NCI-H1105 (cell line): ENCODE data around the gene COPS2.
A peak's percentile ranks its signal among the peaks of the same experiment; 100 is the strongest.

Experiments used
- DNase-seq: peaks from one replicate; lab custom pipeline; 2025; lab: John Stamatoyannopoulos, UW

COPS2 gene

DNA sequence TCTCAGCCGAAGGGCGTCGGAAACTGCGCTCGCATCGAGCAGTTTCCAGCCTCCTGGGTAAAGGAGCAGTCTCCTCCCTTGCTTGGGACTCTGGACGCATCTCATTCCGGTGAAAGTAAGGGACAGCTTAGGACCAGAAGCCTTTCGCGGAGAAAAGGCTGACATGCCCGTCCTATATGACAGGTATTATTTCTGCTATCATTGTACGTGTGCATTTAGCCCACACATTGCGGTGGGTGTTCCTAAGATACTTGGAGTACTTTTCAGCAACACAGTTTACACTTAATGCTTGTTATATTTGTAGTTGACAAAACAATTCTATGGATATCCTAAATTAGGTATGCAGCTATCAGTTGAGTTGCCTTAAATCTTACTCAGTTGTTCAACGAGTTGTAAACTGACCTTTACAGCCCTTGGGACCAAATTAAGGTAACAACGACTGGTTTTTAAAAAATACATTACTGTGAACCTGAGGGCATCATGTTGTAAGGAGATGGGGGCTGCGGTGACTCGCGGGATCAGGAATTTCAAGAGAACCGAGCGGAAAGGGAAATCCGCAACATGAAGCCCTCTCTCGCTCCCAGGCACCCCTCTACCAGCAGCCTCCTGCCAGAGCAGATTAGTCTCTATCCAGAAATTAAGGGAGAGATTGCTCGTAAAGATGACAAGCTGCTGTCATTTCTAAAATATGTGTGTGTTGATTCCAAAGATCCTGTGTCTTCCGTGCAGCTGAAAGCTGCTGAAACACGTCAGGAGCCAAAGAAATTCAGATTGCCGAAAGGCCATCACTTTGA is 632 bp upstream of the COPS2 start:
- no peak for DNase-seq

GRCh38 chr15:49154799-49155109 is 645 bp downstream of the COPS2 start:
- DNase-seq = no peak

DNA sequence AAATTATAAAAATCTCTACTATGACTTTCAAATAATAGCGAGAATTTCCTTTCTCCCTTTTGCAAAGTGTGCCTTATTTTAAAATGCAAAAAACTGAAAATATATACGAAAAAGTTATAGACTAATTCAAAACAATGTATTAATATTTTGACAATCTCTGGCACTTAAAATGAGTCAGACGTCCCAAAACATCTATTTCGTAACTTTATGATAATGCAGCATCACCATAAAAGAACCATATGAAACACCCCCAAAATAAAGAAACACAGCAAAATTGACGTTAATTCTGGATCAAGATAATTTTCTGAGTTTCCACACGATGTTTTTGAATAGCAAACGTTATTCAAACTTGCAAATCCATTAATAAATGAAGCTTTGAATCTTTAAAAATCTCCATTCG is 1.0 kb downstream of the COPS2 start:
- no peak for DNase-seq

GRCh38 chr15:49152552-49153312 is 2.7 kb downstream of the COPS2 start:
- no peak for DNase-seq

- DNase-seq = no peak
These were observed 3.6 kb downstream of the COPS2 start for GRCh38 chr15:49151831-49152230.

GRCh38 chr15:49148727-49149126 is 6.7 kb downstream of the COPS2 start:
- no peak for DNase-seq

- DNase-seq = no peak
These were observed 7.1 kb downstream of the COPS2 start for GRCh38 chr15:49148298-49148697.

DNA sequence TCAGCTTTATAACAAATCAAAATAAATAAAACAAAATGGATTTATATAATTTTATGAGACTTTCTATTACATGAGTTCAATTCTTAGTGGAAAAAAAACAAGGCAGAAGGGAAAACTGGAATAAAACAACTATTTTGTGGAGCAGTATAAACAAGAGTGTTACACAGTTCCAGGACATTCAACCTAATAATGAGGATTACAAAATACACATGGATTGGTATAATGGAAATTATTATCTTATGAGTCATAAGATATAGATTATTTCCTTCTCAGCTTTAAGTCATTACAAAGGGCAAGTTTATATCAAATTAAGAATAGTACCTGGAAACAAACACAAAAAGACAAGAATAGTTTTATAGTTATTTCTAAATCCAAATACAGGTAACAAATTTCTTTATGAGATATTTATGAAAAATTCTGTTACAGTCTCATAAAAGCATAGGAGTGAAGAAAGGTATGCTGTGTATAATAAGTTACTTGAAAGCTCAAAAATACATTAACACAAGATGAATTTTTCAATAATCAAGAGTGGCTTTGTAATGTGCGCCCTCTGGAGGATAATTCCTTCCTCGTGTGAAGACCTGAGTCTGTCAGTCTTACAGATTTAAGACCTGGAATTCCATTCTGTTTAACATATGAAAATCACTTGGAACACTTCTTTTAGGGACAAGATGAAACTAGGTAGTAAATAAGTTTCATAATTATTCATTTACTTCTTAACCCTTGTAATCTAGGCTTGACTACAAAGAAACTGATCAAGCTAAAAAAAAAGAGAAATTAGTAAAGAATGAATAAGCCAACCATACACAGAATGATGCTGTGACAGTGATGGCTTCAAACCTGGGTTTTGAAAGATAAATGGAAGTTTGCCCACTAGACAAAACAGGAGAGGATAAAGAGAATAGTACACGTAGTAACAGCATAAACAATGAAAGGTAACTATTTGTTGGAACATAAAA is 9.5 kb downstream of the COPS2 start:
- DNase-seq = peak; percentile 0

DNA sequence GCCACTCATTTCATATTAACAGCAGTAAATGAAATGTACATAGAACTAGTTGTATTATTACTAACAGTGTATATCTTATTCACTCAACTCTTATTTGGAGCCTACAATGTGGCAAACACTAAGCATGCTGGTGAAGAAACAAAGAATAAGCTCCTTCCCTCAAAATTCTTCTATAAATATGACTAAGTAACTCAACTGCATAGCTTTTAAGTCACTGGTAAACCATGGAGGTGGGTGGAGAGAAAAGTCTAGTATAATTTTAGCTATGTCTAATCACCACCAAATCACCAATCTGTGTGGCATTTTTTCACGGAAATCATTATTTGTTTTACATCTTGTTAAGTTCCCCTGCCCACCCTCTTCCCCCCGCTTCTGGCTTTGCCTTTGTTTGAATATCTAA is 17.5 kb downstream of the COPS2 start:
- no peak for DNase-seq

DNA sequence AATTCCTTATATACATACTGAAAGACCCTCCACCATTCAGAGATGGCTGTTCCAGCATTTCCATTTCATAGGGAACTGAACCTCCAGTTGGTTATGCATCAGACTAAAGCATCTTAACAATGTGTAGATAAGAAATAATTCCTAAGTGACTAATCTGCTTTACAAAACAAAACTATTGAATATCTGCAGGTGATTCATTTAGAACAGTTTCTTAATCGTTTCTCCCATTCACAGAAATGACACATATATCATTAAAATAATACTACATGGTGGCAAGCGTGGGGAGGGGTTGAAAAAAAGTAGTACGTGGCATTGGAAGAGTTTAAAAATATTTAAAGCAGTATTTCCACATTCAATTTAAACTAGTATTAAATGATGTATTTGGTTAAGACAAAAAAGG is 19.5 kb downstream of the COPS2 start:
- DNase-seq = no peak

DNA sequence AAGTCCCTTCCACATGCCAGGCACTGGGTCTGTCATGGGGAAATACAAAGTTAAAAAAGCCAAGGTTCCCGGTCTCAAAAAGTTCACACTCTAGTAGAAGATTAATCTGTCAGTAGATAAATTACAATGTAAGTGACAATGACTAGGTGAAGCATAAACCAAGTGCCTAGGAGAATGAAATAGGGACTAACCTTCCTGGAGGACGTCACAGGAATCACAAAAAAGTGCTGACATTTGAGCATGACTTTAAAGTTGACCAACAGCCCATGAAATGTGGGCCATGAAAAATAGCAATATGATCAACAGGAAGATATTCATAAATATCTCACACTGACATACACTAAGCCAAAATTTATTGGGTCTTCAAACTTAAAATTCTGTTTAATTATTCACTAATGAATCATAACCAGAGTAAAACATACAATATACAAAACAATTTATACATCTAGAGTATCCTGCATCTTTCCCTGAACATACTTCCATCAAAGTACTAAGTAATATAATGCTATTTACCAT is 20.0 kb downstream of the COPS2 start:
- DNase-seq = no peak

GRCh38 chr15:49134683-49135341 is 20.6 kb downstream of the COPS2 start:
- DNase-seq = no peak

- DNase-seq = no peak
These were observed 24.0 kb downstream of the COPS2 start for GRCh38 chr15:49131403-49131802.

DNA sequence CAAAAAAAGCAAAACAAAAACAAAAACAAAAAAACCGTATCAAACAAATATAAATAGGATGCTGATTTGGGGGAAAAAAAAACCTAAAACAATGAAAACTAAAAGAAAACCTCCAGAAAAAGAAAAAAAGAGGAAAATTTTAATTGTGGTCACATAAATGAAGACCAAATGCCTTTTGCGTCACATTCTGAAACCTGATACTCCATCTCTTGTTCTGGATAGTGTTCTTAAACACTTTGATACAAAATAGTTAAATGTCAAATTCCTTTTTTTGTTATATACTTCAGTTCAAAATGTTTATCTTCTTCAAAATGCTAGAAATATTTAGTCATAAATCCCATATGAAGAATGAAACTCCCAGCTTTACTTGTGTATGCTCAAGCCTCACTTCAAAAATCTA is 31.0 kb downstream of the COPS2 start:
- no peak for DNase-seq

GRCh38 chr15:49122541-49123062 is 32.8 kb downstream of the COPS2 start:
- DNase-seq = no peak

- DNase-seq = no peak
These were observed 33.5 kb downstream of the COPS2 start for GRCh38 chr15:49121901-49122300.

DNA sequence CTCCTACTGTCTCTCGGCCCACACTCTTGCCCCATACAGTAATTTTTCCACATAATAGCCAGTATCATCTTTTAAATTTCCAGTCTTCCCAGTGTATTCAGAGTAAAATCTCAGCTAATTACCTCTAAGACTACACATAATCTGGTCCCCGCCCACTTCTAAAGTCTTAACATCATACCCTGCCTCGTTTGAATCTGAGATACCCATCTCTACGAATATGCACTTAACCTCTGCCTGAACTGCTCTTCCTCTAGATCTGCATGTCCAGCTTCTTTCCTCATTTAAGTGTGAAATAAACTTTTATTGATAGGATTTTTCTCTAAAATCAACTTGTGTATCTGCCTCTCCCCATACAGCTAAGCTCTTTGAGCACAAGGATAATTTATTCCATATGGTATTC is 34.6 kb downstream of the COPS2 start:
- DNase-seq = no peak

DNA sequence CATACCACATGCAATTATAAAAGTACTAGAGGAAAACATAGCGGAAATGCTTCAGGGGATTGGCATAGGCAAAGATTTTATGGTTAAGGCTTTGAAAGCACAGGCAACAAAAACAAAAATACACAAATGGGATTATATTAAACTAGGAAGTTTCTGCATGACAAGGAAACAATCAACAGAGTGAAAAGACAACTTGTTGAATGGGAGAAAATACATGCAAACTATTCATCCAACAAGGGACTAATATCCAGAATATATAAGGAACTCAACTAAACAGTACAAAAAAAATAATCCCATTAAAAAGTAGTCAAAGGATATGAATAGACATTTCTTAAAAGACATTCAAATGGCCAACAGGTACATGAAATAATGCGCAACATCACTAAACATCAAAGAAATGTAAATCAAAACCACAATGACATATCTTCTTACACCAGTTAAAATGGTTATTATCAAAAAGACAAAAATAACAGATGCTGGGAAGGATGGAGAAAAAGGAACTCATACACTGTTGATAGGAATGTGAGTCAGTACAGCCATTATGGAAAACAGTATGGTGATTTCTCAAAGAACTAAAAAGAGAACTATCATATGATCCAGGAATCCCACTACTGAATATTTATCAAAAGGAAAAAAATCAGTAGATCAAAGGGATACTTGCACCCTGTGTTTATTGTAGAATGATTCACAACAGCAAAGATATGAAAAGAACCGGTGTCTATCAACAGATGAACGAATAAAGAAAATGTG is 39.1 kb downstream of the COPS2 start:
- DNase-seq = no peak

GRCh38 chr15:49115062-49115461 is 40.3 kb downstream of the COPS2 start:
- DNase-seq = no peak

GRCh38 chr15:49110158-49110944 is 45.0 kb downstream of the COPS2 start:
- no peak for DNase-seq
